VCaP (cell line): ENCODE data around the gene SCNN1A.
"Not testable (repeated sequence)": the region's sequence is repeated elsewhere in the genome, so short reads cannot be mapped to it uniquely, and the experiment has no call there.

Experiments
- H3K27ac ChIP-seq: fragments of 450-650 bp; 2 replicates; pipeline ENCODE4 v1.5.1; 2017
- CTCF ChIP-seq: fragments of 450-650 bp; conservative IDR thresholded peaks from 2 replicates; pipeline ENCODE4 v1.5.1; 2017; ENCODE audit warnings: mild to moderate bottlenecking, moderate library complexity

Gene SCNN1A

GRCh38 chr12:6347367-6348338, 27.7 kb downstream of the SCNN1A start:
- no peak overlapping the region for H3K27ac ChIP-seq
- TF ChIP-seq CTCF = no peak

- no peak overlapping the region for H3K27ac ChIP-seq
These were observed 28.4 kb downstream of the SCNN1A start for GRCh38 chr12:6346942-6347341.

GRCh38 chr12:6346235-6346832, 29.0 kb downstream of the SCNN1A start:
- TF ChIP-seq CTCF = no peak
- no peak overlapping the region for H3K27ac ChIP-seq

More at GRCh38 chr12:6346942-6347341, 28.4 kb downstream of the SCNN1A start:
- TF ChIP-seq CTCF = no peak

- TF ChIP-seq CTCF = no peak
- no peak overlapping the region for H3K27ac ChIP-seq
These were observed 29.9 kb downstream of the SCNN1A start for GRCh38 chr12:6345319-6346091.

GRCh38 chr12:6344101-6344660, 31.2 kb downstream of the SCNN1A start:
- H3K27ac ChIP-seq = not testable (repeated sequence)

- no peak overlapping the region for H3K27ac ChIP-seq
- TF ChIP-seq CTCF = no peak
These were observed 31.8 kb downstream of the SCNN1A start for GRCh38 chr12:6343518-6343917.

- H3K27ac ChIP-seq = no peak overlapping the region
- no peak for TF ChIP-seq CTCF
These were observed 33.0 kb downstream of the SCNN1A start for GRCh38 chr12:6342140-6342889.
